ENCODE measurements around the gene PABPN1. TPM values are rescaled to one million over a fixed set of nuclear protein-coding genes. Genes with fewer than 3 reads are reported as not detected.

Gene PABPN1
- total RNA-seq, 4 donors from 2014 or later = 8.5 to 174 (median 49.4) TPM

DNA sequence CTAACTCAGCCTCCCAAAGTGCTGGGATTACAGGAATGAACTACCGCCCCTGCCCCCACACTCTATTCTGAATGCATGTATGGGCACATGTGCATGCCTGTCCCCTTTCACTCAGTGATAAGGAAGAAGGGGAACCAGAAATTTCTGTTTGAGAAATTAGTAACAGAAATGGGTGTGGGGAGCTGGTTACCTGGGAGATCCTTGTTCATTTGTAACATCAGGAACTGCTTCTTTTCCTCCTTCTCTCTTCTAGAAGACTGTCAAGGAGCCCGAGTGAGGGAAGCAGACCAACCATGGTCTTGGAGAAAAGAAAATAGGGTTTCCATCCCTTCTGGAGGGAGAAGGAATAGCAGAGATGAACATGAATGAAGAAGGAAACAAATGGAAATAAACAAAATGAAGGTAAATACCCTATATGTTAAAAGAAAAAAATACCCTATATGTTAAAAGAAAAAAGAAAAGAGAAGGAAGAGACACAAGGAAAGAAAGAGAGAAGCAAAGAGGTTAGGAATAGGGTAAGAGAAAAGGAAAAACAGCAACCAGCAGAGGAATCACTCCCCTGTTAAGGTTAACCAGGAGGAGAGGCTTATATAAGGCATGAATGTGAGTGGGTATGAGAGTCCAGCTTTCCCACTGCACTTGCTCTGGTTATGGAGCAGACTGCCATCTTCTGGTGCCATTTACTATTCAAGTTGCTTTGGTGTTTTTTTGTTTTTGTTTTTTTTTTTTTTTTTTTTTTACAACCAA, 21.9 kb upstream of the PABPN1 start:
- Histone ChIP-seq H3K4me3 (no peak overlapping the region), H3K36me3 (no peaks in the 10 kb centered on the region), H3K4me1 (peaks cover 5 to 10% of the 10 kb centered on the region in 2 donors), H3K27me3 (no peaks in the 10 kb centered on the region), H3K27ac (peak overlapping the region; percentile 99), H3K9me3 (no peaks in the 10 kb centered on the region)
- TF ChIP-seq, protein P1, sequence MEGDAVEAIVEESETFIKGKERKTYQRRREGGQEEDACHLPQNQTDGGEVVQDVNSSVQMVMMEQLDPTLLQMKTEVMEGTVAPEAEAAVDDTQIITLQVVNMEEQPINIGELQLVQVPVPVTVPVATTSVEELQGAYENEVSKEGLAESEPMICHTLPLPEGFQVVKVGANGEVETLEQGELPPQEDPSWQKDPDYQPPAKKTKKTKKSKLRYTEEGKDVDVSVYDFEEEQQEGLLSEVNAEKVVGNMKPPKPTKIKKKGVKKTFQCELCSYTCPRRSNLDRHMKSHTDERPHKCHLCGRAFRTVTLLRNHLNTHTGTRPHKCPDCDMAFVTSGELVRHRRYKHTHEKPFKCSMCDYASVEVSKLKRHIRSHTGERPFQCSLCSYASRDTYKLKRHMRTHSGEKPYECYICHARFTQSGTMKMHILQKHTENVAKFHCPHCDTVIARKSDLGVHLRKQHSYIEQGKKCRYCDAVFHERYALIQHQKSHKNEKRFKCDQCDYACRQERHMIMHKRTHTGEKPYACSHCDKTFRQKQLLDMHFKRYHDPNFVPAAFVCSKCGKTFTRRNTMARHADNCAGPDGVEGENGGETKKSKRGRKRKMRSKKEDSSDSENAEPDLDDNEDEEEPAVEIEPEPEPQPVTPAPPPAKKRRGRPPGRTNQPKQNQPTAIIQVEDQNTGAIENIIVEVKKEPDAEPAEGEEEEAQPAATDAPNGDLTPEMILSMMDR (IDR thresholded peaks at IDR 0.05) = peak in 1 of 4 experiments; percentile 10
- no peak for TF ChIP-seq POLR2A (IDR thresholded peaks at IDR 0.05)
- DNase-seq = no peak
- intact Hi-C loops (cut with DNase I; ENCODE audit: low total_unique reads) = no loop called here

DNA sequence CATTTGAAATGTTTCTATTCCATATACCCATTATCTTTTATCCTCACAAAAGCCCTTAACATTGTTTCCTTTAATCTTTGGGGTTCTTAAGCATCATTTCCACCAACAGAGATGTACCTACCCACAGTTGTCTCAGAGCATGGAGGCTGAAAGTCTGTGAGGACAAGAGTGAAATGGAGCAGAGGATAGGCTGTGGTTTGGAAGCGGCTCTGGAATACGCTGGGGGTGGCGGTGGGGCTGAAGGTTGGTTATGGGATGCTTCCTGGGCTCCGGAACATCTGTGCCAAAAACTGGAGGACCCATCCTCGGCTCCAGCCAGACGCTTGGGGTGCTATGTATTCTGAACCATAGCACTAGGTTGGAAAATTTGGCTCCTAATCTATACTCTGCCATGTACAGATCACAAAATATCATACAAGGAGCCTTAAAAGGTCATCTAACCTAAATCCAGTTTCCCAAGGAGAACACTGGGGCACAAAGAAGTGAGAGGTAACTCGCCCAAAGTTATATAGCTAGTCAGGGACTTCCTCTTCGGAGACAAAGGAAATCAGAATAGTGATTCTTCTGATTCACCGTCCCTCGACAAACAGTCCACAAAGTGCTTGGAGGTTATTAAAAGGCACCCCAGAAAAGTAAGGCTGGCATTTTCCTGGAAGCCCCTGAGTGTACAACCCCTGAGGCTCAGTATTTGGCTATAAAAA, 21.1 kb upstream of the PABPN1 start:
- intact Hi-C loops (cut with DNase I; ENCODE audit: low total_unique reads) = no loop called here
- peak overlapping the region; percentile 55 to 60 for H3K4me3 ChIP-seq
- no peaks in the 10 kb centered on the region for H3K36me3 ChIP-seq
- H3K9me3 ChIP-seq = no peaks in the 10 kb centered on the region
- TF ChIP-seq, protein P1 (IDR thresholded peaks at IDR 0.05) = peak in 1 of 4 experiments; percentile 2
- TF ChIP-seq POLR2A (IDR thresholded peaks at IDR 0.05) = no peak
- DNase-seq = no peak
- H3K27ac ChIP-seq = peak overlapping the region; percentile 99
- no peaks in the 10 kb centered on the region for H3K27me3 ChIP-seq
- peaks cover 5 to 6% of the 10 kb centered on the region in 2 donors for H3K4me1 ChIP-seq

DNA sequence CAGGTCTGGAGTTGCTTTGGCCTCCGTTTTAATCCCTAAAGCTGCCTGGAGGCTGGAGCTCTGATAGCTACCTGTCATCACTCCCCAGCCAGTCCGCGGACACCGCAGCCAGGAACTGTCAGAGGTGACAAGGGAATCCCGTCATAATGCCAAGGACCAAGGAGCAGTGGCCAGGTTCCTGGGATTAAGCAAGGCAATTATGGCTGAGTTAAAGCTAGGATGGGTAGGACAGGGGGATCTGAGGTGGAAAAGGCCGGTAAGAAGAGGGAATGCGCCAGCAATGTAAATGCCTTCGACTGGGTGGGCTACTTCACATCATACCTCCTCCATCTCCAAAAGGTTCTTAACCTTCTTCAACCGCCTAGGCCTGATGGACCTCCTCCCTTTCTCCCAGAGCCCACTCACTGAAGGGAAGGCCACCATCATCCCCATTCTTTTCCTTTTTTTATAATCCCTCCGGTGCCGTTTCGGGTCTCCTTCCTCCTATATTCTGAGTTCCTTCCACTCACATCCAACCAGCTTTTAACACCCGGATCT, 20.5 kb upstream of the PABPN1 start:
- H3K27me3 ChIP-seq = no peaks in the 10 kb centered on the region
- H3K9me3 ChIP-seq = no peaks in the 10 kb centered on the region
- H3K36me3 ChIP-seq = no peaks in the 10 kb centered on the region
- H3K27ac ChIP-seq = peak overlapping the region; percentile 99
- peaks cover 5 to 6% of the 10 kb centered on the region in 2 donors for H3K4me1 ChIP-seq
- intact Hi-C loops (cut with DNase I; ENCODE audit: low total_unique reads) = no loop called here
- peak; percentile 52 to 53 for DNase-seq
- H3K4me3 ChIP-seq = peak overlapping the region; percentile 55 to 60
- TF ChIP-seq POLR2A (IDR thresholded peaks at IDR 0.05) = no peak
- TF ChIP-seq, protein P1 (IDR thresholded peaks at IDR 0.05) = no peak

DNA sequence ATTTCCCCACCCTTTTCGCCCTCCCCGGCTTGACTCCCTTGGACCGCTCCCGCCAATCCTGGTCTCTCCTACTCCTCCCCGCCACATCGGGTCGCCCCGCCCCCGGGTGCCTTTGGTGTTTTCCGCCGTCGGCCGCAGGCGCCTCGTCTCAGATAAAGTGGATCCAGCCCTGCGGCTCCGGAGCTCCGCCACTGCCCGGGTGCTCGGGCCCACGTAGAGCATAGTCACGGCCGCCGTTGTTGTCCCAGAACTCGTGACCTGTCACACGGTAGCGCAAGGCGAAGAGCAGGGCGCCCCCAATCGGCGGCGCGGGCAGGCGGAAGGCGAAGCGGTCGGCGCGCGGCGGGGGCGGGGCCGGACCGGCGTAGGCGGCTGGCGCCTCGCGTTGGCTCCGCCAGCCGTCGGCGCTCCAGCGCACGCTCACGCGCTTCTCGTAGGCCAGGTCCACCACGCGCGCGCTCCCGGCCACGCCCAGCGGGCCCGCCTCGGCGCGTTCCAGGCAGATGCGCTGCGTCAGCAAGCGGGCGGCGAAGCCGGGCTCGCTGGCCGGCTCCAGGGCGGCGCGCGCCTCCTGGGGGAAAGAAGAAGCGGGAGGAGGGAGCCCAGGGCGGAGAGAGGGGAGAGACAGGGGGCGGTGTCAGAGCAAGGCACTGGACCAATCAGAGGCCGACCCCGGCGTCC, 19.8 kb upstream of the PABPN1 start:
- Histone ChIP-seq H3K27ac (peak overlapping the region; percentile 99), H3K9me3 (no peaks in the 10 kb centered on the region), H3K27me3 (no peaks in the 10 kb centered on the region), H3K4me3 (peak overlapping the region; percentile 68 to 71), H3K36me3 (no peaks in the 10 kb centered on the region), H3K4me1 (peaks cover 5 to 6% of the 10 kb centered on the region in 2 donors)
- DNase-seq = peak; percentile 97 to 99
- peak; percentile 56 to 87 for TF ChIP-seq POLR2A (IDR thresholded peaks at IDR 0.05)
- TF ChIP-seq, protein P1 (IDR thresholded peaks at IDR 0.05) = peak; percentile 53 to 95 (median 86)
- intact Hi-C loops (cut with DNase I; ENCODE audit: low total_unique reads) = no loop called here

All from uterus (tissue), 4 donors.